Astrocyte (in vitro differentiated cells and primary cell): ENCODE data around the gene OXCT1. TPM values are rescaled to one million over a fixed set of nuclear protein-coding genes. Genes with fewer than 3 reads are reported as not detected.

Experiments
- DNase-seq: peaks from one replicate; pipeline ENCODE4 v3.0.0-alpha.2; 2010; ENCODE audit warnings: low read depth
- FAIRE-seq: peaks from 2 replicates; lab custom pipeline; 2011; peaks lifted over from hg19 to GRCh38; lab: Jason Lieb, UNC
- H2AFZ ChIP-seq: 2 replicates; pipeline ENCODE4 v1.6.0; 2012; ENCODE audit warnings: low read depth, low read length, inconsistent platforms
- H3K27ac ChIP-seq: 2 replicates; pipeline ENCODE4 v1.5.1; 2011; ENCODE audit warnings: low read depth, low read length, inconsistent platforms
- H3K27me3 ChIP-seq: 2 replicates; pipeline ENCODE4 v1.6.0; 2011; ENCODE audit warnings: low read length, inconsistent platforms; ENCODE audit not compliant: insufficient read depth
- H3K36me3 ChIP-seq: 2 replicates; pipeline ENCODE4 v1.5.1; 2011; ENCODE audit warnings: low read length, inconsistent platforms; ENCODE audit not compliant: insufficient read depth
- H3K4me1 ChIP-seq: 2 replicates; pipeline ENCODE4 v1.5.1; 2011; ENCODE audit warnings: low read length, inconsistent platforms; ENCODE audit not compliant: insufficient read depth
- H3K4me2 ChIP-seq: 2 replicates; pipeline ENCODE4 v1.6.0; 2012; ENCODE audit warnings: low read length, inconsistent platforms
- H3K4me3 ChIP-seq: 2 replicates; pipeline ENCODE4 v1.5.1; 2011; ENCODE audit warnings: low read depth, mild to moderate bottlenecking, low read length, inconsistent platforms; ENCODE audit not compliant: insufficient read depth
- H3K79me2 ChIP-seq: 2 replicates; pipeline ENCODE4 v1.6.0; 2012; ENCODE audit warnings: mild to moderate bottlenecking, low read length, inconsistent platforms; ENCODE audit not compliant: insufficient read depth
- H3K9ac ChIP-seq: 2 replicates; pipeline ENCODE4 v1.6.0; 2012; ENCODE audit warnings: mild to moderate bottlenecking, low read length, inconsistent platforms
- H3K9me3 ChIP-seq: 2 replicates; pipeline ENCODE4 v1.5.1; 2012; ENCODE audit warnings: low read depth, mild to moderate bottlenecking, low read length, inconsistent platforms; ENCODE audit not compliant: insufficient read depth
- H4K20me1 ChIP-seq: 2 replicates; pipeline ENCODE4 v1.6.0; 2012; ENCODE audit warnings: low read length, inconsistent platforms; ENCODE audit not compliant: insufficient read depth
- H3K27ac Mint-ChIP-seq: one replicate; pipeline ENCODE4 v1.8.0; 2021; ENCODE audit warnings: mild to moderate bottlenecking, mixed read lengths; ENCODE audit not compliant: unreplicated experiment
- H3K27me3 Mint-ChIP-seq: one replicate; pipeline ENCODE4 v1.8.0; 2021; ENCODE audit warnings: low read depth, mixed read lengths; ENCODE audit not compliant: unreplicated experiment
- H3K36me3 Mint-ChIP-seq: one replicate; pipeline ENCODE4 v1.8.0; 2021; ENCODE audit warnings: low read depth, mixed read lengths; ENCODE audit not compliant: unreplicated experiment
- H3K4me1 Mint-ChIP-seq: one replicate; pipeline ENCODE4 v1.8.0; 2021; ENCODE audit warnings: low read depth, mixed read lengths; ENCODE audit not compliant: unreplicated experiment
- H3K4me3 Mint-ChIP-seq: one replicate; pipeline ENCODE4 v1.8.0; 2021; ENCODE audit warnings: mild to moderate bottlenecking, moderate library complexity, mixed read lengths; ENCODE audit not compliant: unreplicated experiment
- H3K9me3 Mint-ChIP-seq: one replicate; pipeline ENCODE4 v1.8.0; 2021; ENCODE audit warnings: mild to moderate bottlenecking, mixed read lengths; ENCODE audit not compliant: unreplicated experiment
- EZH2 ChIP-seq: IDR thresholded peaks from 2 replicates; pipeline ENCODE4 v1.6.1; 2012; ENCODE audit warnings: mild to moderate bottlenecking, low read length, inconsistent platforms; ENCODE audit not compliant: insufficient read depth
- total RNA-seq: library from RNA; stranded (reverse); gene quantifications from 2 replicates; pipeline ENCODE4 v1.2.1, GENCODE V29; 2021
- TF ChIP-seq, protein P1 (sequence below): IDR thresholded peaks from 2 replicates; pipeline ENCODE4 v1.5.1; 2011; ENCODE audit warnings: low read depth, mild to moderate bottlenecking, inconsistent platforms, low read length, moderate library complexity; ENCODE audit not compliant: insufficient read depth

OXCT1 gene
- total RNA-seq, 1 donor from 2014 or later: 24.9 TPM

DNA sequence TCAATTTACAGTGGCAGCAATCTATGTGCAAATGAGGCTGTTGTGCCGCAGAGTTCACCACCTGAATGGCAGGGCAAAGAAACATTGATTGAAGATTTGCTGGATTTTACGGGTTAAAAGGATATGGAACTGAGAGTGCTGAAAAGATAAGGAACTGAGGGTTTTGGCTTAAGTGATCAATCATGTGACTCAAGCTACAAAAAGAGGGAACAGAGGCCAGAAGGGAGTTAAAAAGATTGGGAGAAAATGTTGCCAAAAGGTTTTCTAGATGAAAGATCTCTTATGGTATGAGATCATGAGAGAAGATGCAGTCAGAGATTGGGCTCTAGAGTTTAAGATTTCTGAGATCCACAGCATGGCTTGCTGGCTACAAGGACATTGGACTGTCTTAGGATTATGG is 26.0 kb upstream of the OXCT1 start:
- peaks cover 22% of the 10 kb centered on the region for H3K27me3 Mint-ChIP-seq

DNA sequence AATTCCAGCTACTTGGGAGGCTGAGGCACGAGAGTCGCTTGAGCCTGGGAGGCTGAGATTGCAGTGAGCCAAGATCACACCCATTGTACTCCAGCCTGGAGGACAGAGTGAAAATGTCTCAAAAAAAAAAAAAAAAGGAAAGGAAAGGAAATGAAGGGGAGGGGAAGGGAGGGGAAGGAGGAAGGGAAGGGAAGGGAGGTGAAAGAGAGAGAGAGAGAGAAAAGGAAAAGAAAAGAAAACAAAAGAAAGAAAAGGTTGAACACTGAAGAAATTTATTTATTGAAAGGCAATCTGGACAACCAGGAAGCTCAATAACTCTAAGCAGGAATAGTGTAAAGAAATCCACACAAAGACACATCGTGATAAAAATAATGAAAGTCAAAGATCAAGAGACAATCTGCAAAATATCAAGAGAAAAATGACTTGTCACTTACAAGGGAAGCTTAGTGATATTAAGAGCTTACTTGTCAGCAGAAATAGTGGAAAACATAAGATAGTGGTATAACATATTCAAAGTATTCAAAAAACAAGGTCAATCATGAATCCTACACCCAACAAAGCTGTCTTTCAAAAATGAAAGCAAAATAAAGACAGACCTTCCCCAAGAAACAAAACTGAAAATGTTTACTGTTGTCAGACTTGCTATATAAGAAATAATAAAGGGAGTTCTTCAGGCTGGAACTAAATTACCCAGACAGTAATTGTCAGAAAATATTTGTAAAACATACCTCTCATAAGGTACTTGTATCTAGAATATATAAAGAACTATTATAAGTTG is 23.0 kb upstream of the OXCT1 start:
- no peak for FAIRE-seq
- no peak overlapping the region for H3K4me2 ChIP-seq
- TF ChIP-seq, protein P1, sequence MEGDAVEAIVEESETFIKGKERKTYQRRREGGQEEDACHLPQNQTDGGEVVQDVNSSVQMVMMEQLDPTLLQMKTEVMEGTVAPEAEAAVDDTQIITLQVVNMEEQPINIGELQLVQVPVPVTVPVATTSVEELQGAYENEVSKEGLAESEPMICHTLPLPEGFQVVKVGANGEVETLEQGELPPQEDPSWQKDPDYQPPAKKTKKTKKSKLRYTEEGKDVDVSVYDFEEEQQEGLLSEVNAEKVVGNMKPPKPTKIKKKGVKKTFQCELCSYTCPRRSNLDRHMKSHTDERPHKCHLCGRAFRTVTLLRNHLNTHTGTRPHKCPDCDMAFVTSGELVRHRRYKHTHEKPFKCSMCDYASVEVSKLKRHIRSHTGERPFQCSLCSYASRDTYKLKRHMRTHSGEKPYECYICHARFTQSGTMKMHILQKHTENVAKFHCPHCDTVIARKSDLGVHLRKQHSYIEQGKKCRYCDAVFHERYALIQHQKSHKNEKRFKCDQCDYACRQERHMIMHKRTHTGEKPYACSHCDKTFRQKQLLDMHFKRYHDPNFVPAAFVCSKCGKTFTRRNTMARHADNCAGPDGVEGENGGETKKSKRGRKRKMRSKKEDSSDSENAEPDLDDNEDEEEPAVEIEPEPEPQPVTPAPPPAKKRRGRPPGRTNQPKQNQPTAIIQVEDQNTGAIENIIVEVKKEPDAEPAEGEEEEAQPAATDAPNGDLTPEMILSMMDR: no peak
- no peak for TF ChIP-seq EZH2
- H3K36me3 Mint-ChIP-seq: no peaks in the 10 kb centered on the region
- peaks cover 24% of the 10 kb centered on the region for H3K27me3 Mint-ChIP-seq
- no peak overlapping the region for H3K4me3 ChIP-seq
- no peak overlapping the region for H3K4me3 Mint-ChIP-seq
- H3K9me3 ChIP-seq: no peaks in the 10 kb centered on the region
- no peak overlapping the region for H3K27ac Mint-ChIP-seq
- H3K4me1 ChIP-seq: no peaks in the 10 kb centered on the region
- no peak overlapping the region for H2AFZ ChIP-seq
- peaks cover 2% of the 10 kb centered on the region for H3K4me1 Mint-ChIP-seq
- no peak for DNase-seq
- H3K27me3 ChIP-seq: peaks cover 6% of the 10 kb centered on the region
- H3K27ac ChIP-seq: no peak overlapping the region
- H3K36me3 ChIP-seq: no peaks in the 10 kb centered on the region
- no peaks in the 10 kb centered on the region for H3K79me2 ChIP-seq
- H4K20me1 ChIP-seq: no peaks in the 10 kb centered on the region
- no peak overlapping the region for H3K9ac ChIP-seq
- peaks cover 2% of the 10 kb centered on the region for H3K9me3 Mint-ChIP-seq

More for the DNA sequence above, 26.0 kb upstream of the OXCT1 start:
- Histone ChIP-seq H2AFZ (no peak overlapping the region), H3K4me1 (no peaks in the 10 kb centered on the region), H3K36me3 (no peaks in the 10 kb centered on the region), H4K20me1 (no peaks in the 10 kb centered on the region), H3K27me3 (peaks cover 6% of the 10 kb centered on the region), H3K79me2 (no peaks in the 10 kb centered on the region), H3K9me3 (no peaks in the 10 kb centered on the region), H3K9ac (no peak overlapping the region), H3K4me2 (no peak overlapping the region), H3K4me3 (no peak overlapping the region), H3K27ac (no peak overlapping the region)
- H3K27ac Mint-ChIP-seq: no peak overlapping the region
- no peaks in the 10 kb centered on the region for H3K4me1 Mint-ChIP-seq
- H3K4me3 Mint-ChIP-seq: no peak overlapping the region
- no peaks in the 10 kb centered on the region for H3K36me3 Mint-ChIP-seq
- TF ChIP-seq EZH2: no peak
- TF ChIP-seq, protein P1: no peak
- H3K9me3 Mint-ChIP-seq: peaks cover 2% of the 10 kb centered on the region
- FAIRE-seq (no peak), DNase-seq (no peak)

DNA sequence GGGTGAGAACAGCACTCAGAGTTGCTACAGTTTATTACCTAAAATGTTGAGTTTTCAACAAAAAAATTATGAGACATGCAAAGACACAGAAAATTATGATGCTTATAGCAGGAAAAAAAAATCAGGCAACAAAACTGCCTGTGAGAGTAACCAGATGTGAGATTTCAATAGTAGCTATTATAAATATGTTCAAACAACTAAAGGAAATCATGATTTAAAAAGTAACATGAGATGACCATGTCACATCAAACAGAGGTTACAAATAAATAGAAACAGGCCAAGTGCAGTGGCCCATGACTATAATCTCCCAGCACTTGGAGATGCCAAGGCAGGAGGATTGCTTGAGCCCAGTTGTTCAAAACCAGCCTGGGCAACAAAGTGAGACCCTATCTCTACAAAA is 21.8 kb upstream of the OXCT1 start:
- TF ChIP-seq, protein P1: no peak
- no peak for TF ChIP-seq EZH2
- H3K9me3 Mint-ChIP-seq: peaks cover 2% of the 10 kb centered on the region
- no peak for DNase-seq

More for the DNA sequence above, 21.8 kb upstream of the OXCT1 start:
- peaks cover 2% of the 10 kb centered on the region for H3K4me1 Mint-ChIP-seq
- Histone ChIP-seq H2AFZ (no peak overlapping the region), H3K79me2 (no peaks in the 10 kb centered on the region), H4K20me1 (no peaks in the 10 kb centered on the region), H3K9me3 (no peaks in the 10 kb centered on the region), H3K4me2 (no peak overlapping the region), H3K4me3 (no peak overlapping the region), H3K36me3 (no peaks in the 10 kb centered on the region), H3K4me1 (no peaks in the 10 kb centered on the region), H3K27ac (no peak overlapping the region), H3K27me3 (peaks cover 6% of the 10 kb centered on the region), H3K9ac (no peak overlapping the region)
- H3K4me3 Mint-ChIP-seq: no peak overlapping the region
- FAIRE-seq: no peak
- H3K27ac Mint-ChIP-seq: no peak overlapping the region
- no peaks in the 10 kb centered on the region for H3K36me3 Mint-ChIP-seq
- H3K27me3 Mint-ChIP-seq: peaks cover 20% of the 10 kb centered on the region
